HG03442 (cell line): ENCODE results near the gene AMBP.
"Not testable (repeated sequence)": the region's sequence is repeated elsewhere in the genome, so short reads cannot be mapped to it uniquely, and the experiment has no call there.

ENCODE experiments used
- ATAC-seq: cut with Tn5 transposase; IDR thresholded peaks from one replicate; pipeline ENCODE4 v1.9.1; 2021; ENCODE audit warnings: mild to moderate bottlenecking, moderate library complexity; ENCODE audit not compliant: unreplicated experiment

Gene AMBP

GRCh38 chr9:114053246-114054005 is 24.7 kb downstream of the AMBP start:
- ATAC-seq = no peak

- ATAC-seq = no peak
Observed at GRCh38 chr9:114051706-114052105, 26.4 kb downstream of the AMBP start.

- no peak for ATAC-seq
Observed at GRCh38 chr9:114051281-114051680, 26.8 kb downstream of the AMBP start.

- ATAC-seq = no peak
Observed at GRCh38 chr9:114050646-114051045, 27.5 kb downstream of the AMBP start.

- no peak for ATAC-seq
Observed at GRCh38 chr9:114050226-114050568, 27.9 kb downstream of the AMBP start.

GRCh38 chr9:114049441-114050225 is 28.5 kb downstream of the AMBP start:
- ATAC-seq = no peak

- no peak for ATAC-seq
Observed at GRCh38 chr9:114048533-114049415, 29.3 kb downstream of the AMBP start.

- ATAC-seq = no peak
Observed at GRCh38 chr9:114047717-114048116, 30.4 kb downstream of the AMBP start.

- no peak for ATAC-seq
Observed at GRCh38 chr9:114046875-114047274, 31.2 kb downstream of the AMBP start.

- ATAC-seq = no peak
Observed at GRCh38 chr9:114046237-114046755, 31.8 kb downstream of the AMBP start.

GRCh38 chr9:114043660-114044059 is 34.4 kb downstream of the AMBP start:
- not testable (repeated sequence) for ATAC-seq

- ATAC-seq = no peak
Observed at GRCh38 chr9:114039484-114039883, 38.6 kb downstream of the AMBP start.

GRCh38 chr9:114038724-114039313 is 39.3 kb downstream of the AMBP start:
- no peak for ATAC-seq

- no peak for ATAC-seq
Observed at GRCh38 chr9:114037961-114038723, 40.0 kb downstream of the AMBP start.

- no peak for ATAC-seq
Observed at GRCh38 chr9:114037249-114037648, 40.9 kb downstream of the AMBP start.

- ATAC-seq = no peak
Observed at GRCh38 chr9:114035845-114036801, 42.0 kb downstream of the AMBP start.

GRCh38 chr9:114035221-114035844 is 42.8 kb downstream of the AMBP start:
- no peak for ATAC-seq

GRCh38 chr9:114034661-114035062 is 43.4 kb downstream of the AMBP start:
- ATAC-seq = no peak
